Measurements from ENCODE around the gene KRTAP10-11.
"Not testable (repeated sequence)": the region's sequence is repeated elsewhere in the genome, so short reads cannot be mapped to it uniquely, and the experiment has no call there.

The KRTAP10-11 gene

GRCh38 chr21:44615466-44615865 is 30.7 kb upstream of the KRTAP10-11 start:
- DNase-seq (ENCODE audit: low read depth in 2 of 2), result no peak

GRCh38 chr21:44615911-44616590 is 30.2 kb upstream of the KRTAP10-11 start:
- DNase-seq (ENCODE audit: low read depth in 2 of 2), result no peak

GRCh38 chr21:44616591-44616926 is 29.7 kb upstream of the KRTAP10-11 start:
- DNase-seq (ENCODE audit: low read depth in 2 of 2), result no peak

GRCh38 chr21:44617071-44617501 is 29.1 kb upstream of the KRTAP10-11 start:
- no peak for DNase-seq (ENCODE audit: low read depth in 2 of 2)

GRCh38 chr21:44618504-44618903 is 27.7 kb upstream of the KRTAP10-11 start:
- no peak for DNase-seq (ENCODE audit: low read depth in 2 of 2)

- peak; percentile 54 to 59 for DNase-seq (ENCODE audit: low read depth in 2 of 2)
Observed at GRCh38 chr21:44618909-44619308, 27.3 kb upstream of the KRTAP10-11 start.

- no peak for DNase-seq (ENCODE audit: low read depth in 2 of 2)
Observed at GRCh38 chr21:44619886-44620285, 26.3 kb upstream of the KRTAP10-11 start.

- no peak for DNase-seq (ENCODE audit: low read depth in 2 of 2)
Observed at GRCh38 chr21:44623575-44623974, 22.6 kb upstream of the KRTAP10-11 start.

- DNase-seq (ENCODE audit: low read depth in 2 of 2), result no peak
Observed at GRCh38 chr21:44625756-44626155, 20.5 kb upstream of the KRTAP10-11 start.

GRCh38 chr21:44626262-44626661 is 20.0 kb upstream of the KRTAP10-11 start:
- peak in 1 of 2 donors; percentile 25 for DNase-seq (ENCODE audit: low read depth in 2 of 2)

- no peak for DNase-seq (ENCODE audit: low read depth in 2 of 2)
Observed at GRCh38 chr21:44626673-44627143, 19.5 kb upstream of the KRTAP10-11 start, which contains the start of gene KRTAP10-9. Gene KRTAP10-9 (plus strand): TSS chr21:44627093. CDS start chr21:44627172, 79 bp downstream.

GRCh38 chr21:44627181-44627822 is 18.9 kb upstream of the KRTAP10-11 start:
- not testable (repeated sequence) for DNase-seq (ENCODE audit: low read depth in 2 of 2)

GRCh38 chr21:44627831-44628233 is 18.4 kb upstream of the KRTAP10-11 start:
- not testable (repeated sequence) for DNase-seq (ENCODE audit: low read depth in 2 of 2)

GRCh38 chr21:44628707-44629391 is 17.4 kb upstream of the KRTAP10-11 start:
- DNase-seq (ENCODE audit: low read depth in 2 of 2), result no peak

- DNase-seq (ENCODE audit: low read depth in 2 of 2), result no peak
Observed at GRCh38 chr21:44630440-44630839, 15.8 kb upstream of the KRTAP10-11 start.

GRCh38 chr21:44632067-44632466 is 14.1 kb upstream of the KRTAP10-11 start:
- DNase-seq (ENCODE audit: low read depth in 2 of 2), result no peak

- DNase-seq (ENCODE audit: low read depth in 2 of 2), result no peak
Observed at GRCh38 chr21:44636209-44637017, 9.8 kb upstream of the KRTAP10-11 start.

GRCh38 chr21:44637018-44637850 is 9.0 kb upstream of the KRTAP10-11 start, which contains the start of gene KRTAP10-10:
Gene KRTAP10-10 (plus strand): TSS chr21:44637356. CDS start chr21:44637418, 62 bp downstream.
- no peak for DNase-seq (ENCODE audit: low read depth in 2 of 2)

- not testable (repeated sequence) for DNase-seq (ENCODE audit: low read depth in 2 of 2)
Observed at GRCh38 chr21:44637851-44638348, 8.3 kb upstream of the KRTAP10-11 start.

GRCh38 chr21:44638506-44639330 is 7.5 kb upstream of the KRTAP10-11 start:
- not testable (repeated sequence) for DNase-seq (ENCODE audit: low read depth in 2 of 2)
